ENCODE measurements around the gene INSL3.
"Not testable (repeated sequence)": the region's sequence is repeated elsewhere in the genome, so short reads cannot be mapped to it uniquely, and the experiment has no call there.

INSL3 gene

DNA sequence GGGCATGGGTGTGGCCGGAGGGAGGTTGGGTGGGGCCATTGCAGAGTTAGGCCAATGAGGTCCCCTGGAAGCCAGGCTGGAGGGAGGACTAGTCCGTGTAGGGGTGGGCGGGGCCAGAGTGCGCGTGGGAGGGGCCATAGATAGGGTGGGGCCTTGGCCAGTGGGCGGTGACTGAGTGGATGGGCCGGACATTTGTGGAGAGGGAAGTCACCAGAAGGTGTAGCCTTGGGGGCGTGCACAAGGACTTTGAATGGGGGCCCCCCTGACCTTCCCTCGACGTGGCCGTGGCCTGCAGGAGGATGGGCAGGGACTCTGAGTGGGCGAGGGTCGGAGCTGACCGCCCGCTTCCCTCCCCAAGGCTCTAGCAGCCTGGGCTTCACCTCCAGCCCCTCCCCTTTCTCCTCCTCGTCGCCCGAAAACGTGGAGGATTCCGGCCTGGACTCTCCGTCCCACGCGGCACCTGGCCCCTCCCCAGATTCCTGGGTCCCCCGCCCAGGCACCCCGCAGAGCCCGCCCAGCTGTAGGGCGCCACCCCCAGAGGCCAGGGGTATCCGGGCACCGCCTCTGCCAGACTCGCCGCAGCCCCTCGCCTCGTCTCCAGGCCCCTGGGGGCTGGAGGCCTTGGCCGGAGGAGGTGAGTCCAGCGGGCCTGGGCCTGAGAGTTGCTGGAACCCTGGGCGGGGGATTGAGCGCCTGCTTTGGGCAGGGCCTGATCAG, 42.9 kb downstream of the INSL3 start:
- Histone ChIP-seq H3K27me3 (ENCODE audit: insufficient read depth, low read length) (no peaks in the 10 kb centered on the region), H2AFZ (ENCODE audit: low read depth, low read length) (no peak overlapping the region), H3K36me3 (ENCODE audit: insufficient read depth, low read length) (peaks cover under 1% of the 10 kb centered on the region), H3K4me1 (ENCODE audit: insufficient read depth, low read length) (no peaks in the 10 kb centered on the region), H3K4me3 (ENCODE audit: low read length) (no peak overlapping the region), H3K9me3 (ENCODE audit: low read length) (no peaks in the 10 kb centered on the region)

DNA sequence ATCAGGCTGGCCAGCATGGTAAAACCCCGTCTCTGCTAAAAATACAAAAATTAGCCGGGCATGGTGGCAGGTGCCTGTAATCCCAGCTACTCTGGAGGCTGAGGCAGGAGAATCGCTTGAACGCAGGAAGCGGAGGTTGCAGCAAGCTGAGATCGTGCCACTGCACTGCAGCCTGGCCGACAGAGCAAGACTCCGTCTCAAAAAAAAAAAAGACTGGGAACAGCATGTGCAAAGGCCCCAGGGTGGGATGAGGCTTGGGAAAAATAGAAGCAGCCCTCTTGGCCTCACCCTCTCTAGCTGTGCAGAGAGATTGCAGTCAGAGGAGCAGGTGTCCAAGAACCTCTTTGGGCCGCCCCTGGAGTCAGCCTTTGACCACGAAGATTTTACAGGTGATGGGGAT, 43.5 kb downstream of the INSL3 start:
- not testable (repeated sequence) for H3K36me3 ChIP-seq (ENCODE audit: insufficient read depth, low read length); H2AFZ ChIP-seq (ENCODE audit: low read depth, low read length); H3K4me1 ChIP-seq (ENCODE audit: insufficient read depth, low read length); H3K9me3 ChIP-seq (ENCODE audit: low read length); H3K4me3 ChIP-seq (ENCODE audit: low read length); H3K27me3 ChIP-seq (ENCODE audit: insufficient read depth, low read length)

DNA sequence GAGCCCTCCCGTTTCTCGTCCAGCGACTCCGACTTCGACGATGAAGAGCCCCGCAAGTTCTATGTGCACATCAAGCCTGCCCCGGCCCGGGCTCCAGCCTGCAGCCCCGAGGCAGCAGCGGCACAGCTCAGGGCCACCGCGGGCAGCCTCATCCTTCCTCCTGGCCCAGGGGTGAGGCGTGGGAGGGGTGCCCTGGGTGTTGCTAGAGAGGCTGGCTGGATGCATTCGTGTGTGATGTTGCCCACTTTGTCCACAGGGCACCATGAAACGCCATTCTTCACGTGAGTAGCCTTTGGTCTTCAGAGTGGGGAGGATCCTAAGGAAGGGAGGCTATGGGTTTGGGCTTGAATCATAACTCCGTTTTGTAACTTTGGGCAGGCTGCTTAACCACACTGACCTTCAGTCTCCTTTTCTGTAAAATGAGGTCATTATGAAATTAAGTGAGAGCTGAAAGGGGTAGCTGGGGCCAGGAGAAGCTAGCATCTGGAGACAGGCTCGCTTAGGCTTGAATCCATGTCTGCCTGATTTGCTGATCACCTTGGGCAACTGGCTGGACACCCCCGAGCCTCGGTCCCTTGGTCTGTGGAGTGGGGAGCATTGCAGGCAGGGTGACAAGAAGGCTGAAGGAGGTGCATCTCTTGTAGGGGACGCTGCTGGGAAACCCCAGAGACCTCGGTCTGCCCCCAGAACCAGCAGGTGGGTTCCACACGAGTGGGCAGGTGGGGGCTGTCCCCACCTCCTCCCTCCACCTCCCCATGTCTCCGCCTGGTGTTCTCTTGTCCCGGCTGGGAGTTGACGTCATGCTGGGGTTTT, 45.1 kb downstream of the INSL3 start:
- H3K36me3 ChIP-seq (ENCODE audit: insufficient read depth, low read length), result peaks cover 12% of the 10 kb centered on the region
- H3K9me3 ChIP-seq (ENCODE audit: low read length), result no peaks in the 10 kb centered on the region
- H3K27me3 ChIP-seq (ENCODE audit: insufficient read depth, low read length), result no peaks in the 10 kb centered on the region
- no peak overlapping the region for H2AFZ ChIP-seq (ENCODE audit: low read depth, low read length)
- H3K4me1 ChIP-seq (ENCODE audit: insufficient read depth, low read length), result no peaks in the 10 kb centered on the region
- H3K4me3 ChIP-seq (ENCODE audit: low read length), result no peak overlapping the region

DNA sequence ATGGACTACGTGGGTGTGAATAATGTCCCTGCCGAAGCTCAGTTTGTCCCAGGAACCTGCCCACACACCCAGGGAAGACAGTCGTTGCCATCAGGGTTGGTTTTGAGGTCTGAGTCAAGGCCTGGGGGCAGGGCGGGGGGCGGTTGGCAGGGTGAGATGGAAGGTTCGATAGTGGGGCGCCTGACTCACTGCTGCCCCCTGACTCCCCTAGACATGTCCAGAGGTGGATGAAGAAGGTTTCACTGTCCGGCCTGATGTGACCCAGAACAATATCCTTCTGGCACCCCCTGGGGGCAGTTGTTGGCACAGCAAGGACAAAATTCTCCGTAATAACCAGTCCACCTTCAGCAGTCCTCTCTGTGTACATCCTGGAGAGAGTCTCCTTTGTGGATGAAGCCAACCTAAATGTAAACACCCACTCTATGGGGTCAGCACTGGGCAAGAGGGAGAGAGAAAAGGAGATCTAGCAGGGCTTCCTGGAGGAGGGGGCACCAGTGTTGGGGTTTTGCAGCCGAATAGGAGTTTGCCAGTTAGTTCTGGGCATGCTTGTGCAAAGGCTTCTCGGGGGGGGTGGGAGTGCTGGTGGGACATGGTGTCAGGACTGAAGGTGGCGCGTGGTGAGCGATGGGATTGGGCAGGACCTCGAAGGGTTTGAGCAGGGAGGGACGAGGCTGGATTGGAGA, 45.9 kb downstream of the INSL3 start:
- H3K36me3 ChIP-seq (ENCODE audit: insufficient read depth, low read length), result peaks cover 12% of the 10 kb centered on the region
- no peaks in the 10 kb centered on the region for H3K27me3 ChIP-seq (ENCODE audit: insufficient read depth, low read length)
- H3K4me3 ChIP-seq (ENCODE audit: low read length), result no peak overlapping the region
- no peaks in the 10 kb centered on the region for H3K9me3 ChIP-seq (ENCODE audit: low read length)
- H3K4me1 ChIP-seq (ENCODE audit: insufficient read depth, low read length), result no peaks in the 10 kb centered on the region
- H2AFZ ChIP-seq (ENCODE audit: low read depth, low read length), result no peak overlapping the region

DNA sequence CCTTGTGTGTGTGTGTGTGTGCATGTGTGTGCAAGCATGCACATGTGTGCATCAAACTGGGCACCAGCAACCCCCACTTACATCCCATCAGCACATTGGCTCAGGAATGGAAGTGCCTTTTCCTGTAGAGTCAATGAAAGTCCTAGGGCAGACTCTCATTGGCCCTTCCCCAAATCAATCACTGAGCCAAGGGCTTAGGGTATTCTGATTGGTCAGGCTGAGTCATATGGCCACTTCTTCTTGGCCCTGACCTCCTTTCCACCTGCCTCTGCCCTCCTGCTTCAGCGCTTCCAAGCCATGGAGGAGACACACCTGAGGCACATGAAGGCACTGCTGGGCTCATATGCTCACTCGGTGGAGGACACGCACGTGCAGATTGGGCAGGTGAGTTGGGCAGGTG, 49.1 kb downstream of the INSL3 start:
- Histone ChIP-seq H3K36me3 (ENCODE audit: insufficient read depth, low read length) (peaks cover 12% of the 10 kb centered on the region), H3K4me1 (ENCODE audit: insufficient read depth, low read length) (no peaks in the 10 kb centered on the region), H3K9me3 (ENCODE audit: low read length) (no peaks in the 10 kb centered on the region), H3K4me3 (ENCODE audit: low read length) (no peak overlapping the region), H3K27me3 (ENCODE audit: insufficient read depth, low read length) (no peaks in the 10 kb centered on the region), H2AFZ (ENCODE audit: low read depth, low read length) (no peak overlapping the region)

DNA sequence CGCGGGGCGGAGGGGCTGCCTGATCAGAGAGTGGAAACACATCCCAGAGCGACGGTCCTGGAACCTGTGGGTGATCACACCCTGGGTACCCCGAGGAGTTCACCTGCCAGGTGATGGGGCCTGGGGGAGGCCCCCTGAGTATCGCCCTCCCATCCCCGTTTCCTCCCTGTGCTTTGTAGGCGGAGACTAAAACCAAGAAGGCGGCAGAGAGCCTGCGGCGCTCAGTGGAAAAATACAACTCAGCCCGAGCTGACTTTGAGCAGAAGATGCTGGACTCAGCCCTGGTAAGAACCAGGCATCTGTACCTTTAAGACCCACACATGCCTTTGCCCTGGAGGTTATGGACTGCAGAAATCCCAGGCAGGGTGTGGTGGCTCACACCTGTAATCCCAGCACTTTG, 50.7 kb downstream of the INSL3 start:
- Histone ChIP-seq H3K9me3 (ENCODE audit: low read length) (no peaks in the 10 kb centered on the region), H3K4me1 (ENCODE audit: insufficient read depth, low read length) (no peaks in the 10 kb centered on the region), H2AFZ (ENCODE audit: low read depth, low read length) (no peak overlapping the region), H3K36me3 (ENCODE audit: insufficient read depth, low read length) (peaks cover 17% of the 10 kb centered on the region), H3K4me3 (ENCODE audit: low read length) (no peak overlapping the region), H3K27me3 (ENCODE audit: insufficient read depth, low read length) (no peaks in the 10 kb centered on the region)

DNA sequence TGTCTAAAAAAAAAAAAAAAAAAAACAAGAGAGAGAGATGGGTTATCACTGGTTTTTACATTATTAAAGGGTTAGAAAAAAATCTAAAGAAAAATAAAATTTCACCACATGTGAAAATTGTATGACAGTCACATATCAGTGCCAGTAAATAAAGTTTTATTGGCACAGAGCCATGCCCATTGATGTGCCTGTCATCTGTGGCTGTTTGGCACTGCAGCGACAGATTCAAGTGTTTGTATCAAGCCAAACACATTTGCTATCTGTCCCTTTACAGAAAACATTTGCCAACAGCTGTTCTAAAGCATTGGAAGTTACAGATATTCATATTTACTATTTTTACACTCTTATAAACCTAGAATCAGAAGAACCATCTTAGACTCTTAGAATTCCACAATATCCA, 53.8 kb downstream of the INSL3 start:
- H3K9me3 ChIP-seq (ENCODE audit: low read length), result no peaks in the 10 kb centered on the region
- H3K36me3 ChIP-seq (ENCODE audit: insufficient read depth, low read length), result peaks cover 14% of the 10 kb centered on the region
- peaks cover 5% of the 10 kb centered on the region for H3K4me1 ChIP-seq (ENCODE audit: insufficient read depth, low read length)
- H3K27me3 ChIP-seq (ENCODE audit: insufficient read depth, low read length), result no peaks in the 10 kb centered on the region
- H3K4me3 ChIP-seq (ENCODE audit: low read length), result no peak overlapping the region
- no peak overlapping the region for H2AFZ ChIP-seq (ENCODE audit: low read depth, low read length)

DNA sequence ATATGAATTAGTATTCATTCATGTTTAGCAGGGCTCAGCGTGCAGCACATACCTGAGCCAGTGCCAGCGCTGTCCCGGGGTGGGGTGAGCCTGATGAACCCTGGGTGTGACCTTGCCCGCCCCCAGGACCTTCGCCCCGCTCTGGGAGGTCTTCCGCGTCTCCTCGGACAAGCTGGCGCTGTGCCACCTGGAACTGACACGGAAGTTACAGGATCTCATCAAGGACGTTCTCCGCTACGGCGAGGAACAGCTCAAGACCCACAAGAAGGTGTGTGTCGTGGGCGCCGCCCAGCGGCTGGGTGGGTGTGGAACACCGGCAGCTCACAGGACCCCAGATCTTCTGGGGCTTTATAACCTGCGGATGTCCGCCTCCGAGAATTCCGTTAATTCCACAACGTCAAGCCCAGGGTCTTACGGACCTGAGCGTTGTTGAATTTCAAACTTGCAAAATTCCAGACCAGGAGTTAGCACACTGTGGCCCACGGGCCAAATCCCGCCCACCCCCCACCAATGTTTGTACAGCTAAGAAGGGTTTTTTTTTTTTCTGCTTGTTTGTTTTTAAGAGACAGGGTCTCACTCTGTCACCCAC, 54.7 kb downstream of the INSL3 start:
- no peak overlapping the region for H3K4me3 ChIP-seq (ENCODE audit: low read length)
- no peaks in the 10 kb centered on the region for H3K27me3 ChIP-seq (ENCODE audit: insufficient read depth, low read length)
- H3K9me3 ChIP-seq (ENCODE audit: low read length), result no peaks in the 10 kb centered on the region
- no peak overlapping the region for H2AFZ ChIP-seq (ENCODE audit: low read depth, low read length)
- H3K4me1 ChIP-seq (ENCODE audit: insufficient read depth, low read length), result peaks cover 9% of the 10 kb centered on the region
- H3K36me3 ChIP-seq (ENCODE audit: insufficient read depth, low read length), result peaks cover 8% of the 10 kb centered on the region

All from neuron (in vitro differentiated cells).